Esophagus muscularis mucosa (tissue), 4 donors: ENCODE results near the gene NKD2. TPM values are rescaled to one million over a fixed set of nuclear protein-coding genes. Genes with fewer than 3 reads are reported as not detected.

Experiments
- DNase-seq: peaks from one replicate; pipeline ENCODE4 v3.0.0-alpha.2; 2017; ENCODE audit errors: extremely low spot score
- H3K27ac ChIP-seq, 4 donors: fragments of 200-600 bp; sonication (generic); replicated peaks in 1 of 4; 1 replicate in 3 of 4; 2 replicates in 1 of 4; pipeline ENCODE4 v1.5.1; 2016 to 2019; ENCODE audit warnings: mild to moderate bottlenecking in 1 of 4
- H3K27me3 ChIP-seq, 4 donors: fragments of 200-600 bp; sonication (generic); one replicate each; pipeline versions ENCODE4 v1.5.1 to v1.6.0; 2016 to 2019
- H3K36me3 ChIP-seq, 4 donors: fragments of 200-600 bp; sonication (generic); one replicate each; pipeline ENCODE4 v1.5.1; 2016 to 2019
- H3K4me1 ChIP-seq, 4 donors: fragments of 200-600 bp; sonication (generic); one replicate each; pipeline ENCODE4 v1.5.1; 2016 to 2019
- H3K4me3 ChIP-seq, 4 donors: fragments of 200-600 bp; sonication (generic); 1 replicate in 2 of 4; 2 replicates in 2 of 4; pipeline ENCODE4 v1.5.1; 2016 to 2019; ENCODE audit warnings: mild to moderate bottlenecking in 4 of 4, moderate library complexity in 1 of 4
- H3K9me3 ChIP-seq, 4 donors: fragments of 200-600 bp; sonication (generic); 1 replicate in 3 of 4; 2 replicates in 1 of 4; pipeline ENCODE4 v1.5.1; 2016 to 2019
- EP300 ChIP-seq: sonication (generic); formaldehyde crosslinking; IDR thresholded peaks from one replicate; pipeline ENCODE4 v1.6.1; 2017; ENCODE audit warnings: antibody characterized with exemption
- POLR2A ChIP-seq: fragments of 450-650 bp; IDR thresholded peaks from one replicate; pipeline ENCODE4 v1.6.1; 2017; ENCODE audit warnings: antibody characterized with exemption, moderate library complexity, mild to moderate bottlenecking, low read depth
- POLR2AphosphoS5 ChIP-seq, 2 donors: sonication (generic); formaldehyde crosslinking; IDR thresholded peaks; one replicate each; pipeline ENCODE4 v1.6.1; 2017; ENCODE audit warnings: antibody characterized with exemption in 2 of 2
- WGBS: methylation state at CpG from one replicate; pipeline ENCODE4 v1.1.5; 2018; 5-methylcytosine and 5-hydroxymethylcytosine counted together
- intact Hi-C: fragments of 100-400 bp; cut with DNase I; formaldehyde crosslinking; loops from one replicate; pipeline ENCODE4 v1.15.1; 2023
- total RNA-seq, 4 donors: library from RNA; depleted of rRNA; stranded (reverse); fragments of >200 nt; gene quantifications; one replicate each; pipeline versions ENCODE4 v1.1.0 to v1.2.1, GENCODE V29; 2016
- TF ChIP-seq, protein P1 (sequence below), 3 experiments: fragments of 200-600 bp in 2 of 3; fragments of 450-650 bp in 1 of 3; sonication (generic) in 2 of 3; IDR thresholded peaks; one replicate each; pipeline ENCODE4 v1.5.1; 2017 to 2019; ENCODE audit warnings: antibody characterized with exemption in 3 of 3, mild to moderate bottlenecking in 2 of 3, moderate library complexity in 1 of 3

The NKD2 gene
- total RNA-seq, 4 donors from 2014 or later, result 3.0 to 6.6 (median 5.4) TPM

DNA sequence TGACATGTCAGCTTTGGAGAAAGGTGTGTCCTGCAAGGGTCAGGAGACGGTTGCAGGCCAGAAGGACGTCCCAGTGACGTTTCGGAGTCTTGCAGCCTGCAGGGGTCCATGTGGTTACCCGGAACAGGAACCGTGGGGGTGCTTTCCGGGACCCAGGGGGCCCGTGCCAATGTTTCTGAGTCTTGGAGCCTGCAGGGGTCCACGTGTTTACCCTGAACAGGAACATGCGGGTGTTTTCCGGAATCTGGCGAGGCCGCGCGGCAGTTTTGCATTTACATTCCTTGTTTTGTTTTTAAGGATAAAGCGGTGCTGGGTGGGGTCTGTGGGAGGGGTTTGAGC is 30.6 kb downstream of the NKD2 start:
- Histone ChIP-seq H3K4me3 (no peak overlapping the region), H3K27me3 (no peaks in the 10 kb centered on the region), H3K4me1 (no peaks in the 10 kb centered on the region), H3K27ac (no peak overlapping the region), H3K9me3 (no peaks in the 10 kb centered on the region), H3K36me3 (peaks cover 0 to 7% (median 2%) of the 10 kb centered on the region in 4 donors)
- intact Hi-C loops, result no loop called here
- WGBS, result 87% methylated on average over 14 of the region's 16 CpGs
- DNase-seq, result no peak
- TF ChIP-seq, protein P1, sequence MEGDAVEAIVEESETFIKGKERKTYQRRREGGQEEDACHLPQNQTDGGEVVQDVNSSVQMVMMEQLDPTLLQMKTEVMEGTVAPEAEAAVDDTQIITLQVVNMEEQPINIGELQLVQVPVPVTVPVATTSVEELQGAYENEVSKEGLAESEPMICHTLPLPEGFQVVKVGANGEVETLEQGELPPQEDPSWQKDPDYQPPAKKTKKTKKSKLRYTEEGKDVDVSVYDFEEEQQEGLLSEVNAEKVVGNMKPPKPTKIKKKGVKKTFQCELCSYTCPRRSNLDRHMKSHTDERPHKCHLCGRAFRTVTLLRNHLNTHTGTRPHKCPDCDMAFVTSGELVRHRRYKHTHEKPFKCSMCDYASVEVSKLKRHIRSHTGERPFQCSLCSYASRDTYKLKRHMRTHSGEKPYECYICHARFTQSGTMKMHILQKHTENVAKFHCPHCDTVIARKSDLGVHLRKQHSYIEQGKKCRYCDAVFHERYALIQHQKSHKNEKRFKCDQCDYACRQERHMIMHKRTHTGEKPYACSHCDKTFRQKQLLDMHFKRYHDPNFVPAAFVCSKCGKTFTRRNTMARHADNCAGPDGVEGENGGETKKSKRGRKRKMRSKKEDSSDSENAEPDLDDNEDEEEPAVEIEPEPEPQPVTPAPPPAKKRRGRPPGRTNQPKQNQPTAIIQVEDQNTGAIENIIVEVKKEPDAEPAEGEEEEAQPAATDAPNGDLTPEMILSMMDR (IDR thresholded peaks at IDR 0.05), result no peak
- TF ChIP-seq EP300 (no peak), POLR2AphosphoS5 (IDR thresholded peaks at IDR 0.05) (no peak), POLR2A (no peak)

DNA sequence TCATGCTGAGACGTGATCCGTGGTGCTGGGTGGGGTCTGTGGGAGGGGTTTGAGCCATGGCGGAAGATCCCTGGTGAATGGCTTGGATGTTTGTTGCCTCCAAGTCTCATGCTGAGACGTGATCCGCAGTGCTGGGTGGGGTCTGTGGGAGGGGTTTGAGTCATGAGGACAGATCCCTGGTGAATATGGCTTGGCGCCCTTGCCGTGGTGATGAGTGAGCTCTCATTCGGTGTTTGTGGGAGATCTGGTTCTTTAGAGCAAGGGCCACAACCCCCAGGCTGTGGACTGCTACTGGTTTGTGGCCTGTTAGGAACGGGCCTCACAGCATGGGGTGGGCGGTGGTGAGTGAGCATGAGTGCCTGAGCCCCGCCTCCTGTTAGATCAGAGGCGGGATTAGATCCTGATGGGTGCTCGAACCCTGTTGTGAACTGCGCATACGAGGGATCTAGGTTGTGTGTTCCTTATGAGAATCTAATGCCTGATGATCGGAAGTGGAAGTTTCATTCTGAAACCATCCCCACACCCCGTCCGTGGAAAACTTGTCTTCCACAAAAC is 31.2 kb downstream of the NKD2 start:
- intact Hi-C loops, result no loop called here
- no peak overlapping the region for H3K27ac ChIP-seq
- no peaks in the 10 kb centered on the region for H3K9me3 ChIP-seq
- WGBS, result 80% methylated on average over 15 of the region's 18 CpGs
- no peaks in the 10 kb centered on the region for H3K4me1 ChIP-seq
- TF ChIP-seq EP300 (no peak), POLR2A (no peak), POLR2AphosphoS5 (IDR thresholded peaks at IDR 0.05) (no peak)
- TF ChIP-seq, protein P1 (IDR thresholded peaks at IDR 0.05), result no peak
- DNase-seq, result no peak
- H3K27me3 ChIP-seq, result no peaks in the 10 kb centered on the region
- no peak overlapping the region for H3K4me3 ChIP-seq
- peaks cover 0 to 7% (median 2%) of the 10 kb centered on the region in 4 donors for H3K36me3 ChIP-seq

DNA sequence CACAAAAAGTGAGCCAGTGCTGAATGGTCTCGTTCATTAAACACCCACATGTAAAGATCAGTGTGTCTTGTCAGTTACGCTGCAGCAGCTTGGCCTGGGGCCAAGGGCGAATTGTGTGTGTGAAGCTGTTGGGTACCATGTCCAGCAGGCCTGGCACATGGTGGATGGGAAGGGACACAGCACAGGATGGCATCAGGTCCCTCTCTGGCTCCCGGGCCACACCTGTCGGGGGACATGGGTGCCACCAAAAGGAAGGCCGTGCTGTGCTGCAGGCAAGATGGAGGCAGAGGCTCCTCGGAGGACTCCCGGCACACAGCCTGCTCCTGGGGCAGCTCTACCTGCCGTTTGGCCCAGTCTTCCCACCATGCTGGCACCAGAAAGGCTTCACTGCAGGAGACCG is 32.0 kb downstream of the NKD2 start:
- WGBS, result 100% methylated on average over 1 of the region's 10 CpGs
- Histone ChIP-seq H3K9me3 (no peaks in the 10 kb centered on the region), H3K27ac (no peak overlapping the region), H3K36me3 (peaks cover 0 to 7% (median 2%) of the 10 kb centered on the region in 4 donors), H3K27me3 (no peaks in the 10 kb centered on the region), H3K4me1 (no peaks in the 10 kb centered on the region), H3K4me3 (no peak overlapping the region)
- intact Hi-C loops, result no loop called here
- DNase-seq, result no peak
- no peak for TF ChIP-seq POLR2AphosphoS5 (IDR thresholded peaks at IDR 0.05)
- TF ChIP-seq, protein P1 (IDR thresholded peaks at IDR 0.05), result no peak
- no peak for TF ChIP-seq POLR2A
- no peak for TF ChIP-seq EP300

DNA sequence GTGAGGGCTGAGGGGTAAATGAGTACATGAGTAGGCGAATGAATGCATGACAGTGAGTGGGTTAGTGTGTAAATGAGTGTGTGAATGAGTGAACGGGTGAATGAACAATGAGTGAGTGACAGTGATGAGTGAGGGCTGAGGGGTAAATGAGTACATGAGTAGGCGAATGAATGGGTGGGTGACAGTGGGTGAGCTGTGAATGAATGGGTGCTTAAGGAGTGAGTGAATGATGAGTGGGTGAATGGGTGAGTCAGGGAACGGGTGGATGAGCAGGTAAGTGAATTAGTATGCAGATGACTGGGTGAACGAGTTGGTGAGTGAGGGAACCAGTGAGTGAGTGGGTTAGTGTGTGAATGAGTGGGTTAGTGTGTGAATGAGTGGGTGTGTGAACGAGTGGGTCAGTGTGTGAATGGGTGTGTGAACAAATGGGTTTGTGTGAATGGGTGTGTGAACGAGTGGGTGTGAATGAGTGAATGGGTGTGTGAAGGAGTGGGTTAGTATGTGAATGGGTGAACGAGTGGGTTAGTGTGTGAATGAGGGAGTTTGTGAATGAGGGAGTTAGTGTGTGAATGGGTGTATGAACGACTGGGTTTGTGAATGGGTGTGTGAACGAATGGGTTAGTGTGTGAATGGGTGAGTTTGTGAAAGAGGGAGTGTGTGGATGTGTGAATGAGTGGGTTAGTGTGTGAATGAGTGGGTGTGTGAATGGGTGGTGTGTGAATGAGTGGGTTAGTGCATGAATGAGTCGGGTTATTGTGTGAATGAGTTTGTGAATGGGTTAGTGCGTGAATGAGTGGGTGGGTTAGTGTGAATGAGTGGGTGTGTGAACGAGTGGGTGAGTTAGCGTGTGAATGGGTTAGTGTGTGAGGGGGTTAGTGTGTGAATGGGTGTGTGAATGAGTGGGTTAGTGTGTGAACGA is 32.9 kb downstream of the NKD2 start:
- H3K27ac ChIP-seq, result no peak overlapping the region
- TF ChIP-seq POLR2A (no peak), EP300 (no peak), POLR2AphosphoS5 (IDR thresholded peaks at IDR 0.05) (no peak)
- TF ChIP-seq, protein P1 (IDR thresholded peaks at IDR 0.05), result no peak
- no peaks in the 10 kb centered on the region for H3K27me3 ChIP-seq
- H3K9me3 ChIP-seq, result no peaks in the 10 kb centered on the region
- intact Hi-C loops, result no loop called here
- peaks cover 0 to 7% (median 2%) of the 10 kb centered on the region in 4 donors for H3K36me3 ChIP-seq
- no peaks in the 10 kb centered on the region for H3K4me1 ChIP-seq
- H3K4me3 ChIP-seq, result no peak overlapping the region
- no peak for DNase-seq
- 83% methylated on average over 15 of the region's 15 CpGs for WGBS
